OCI-LY1 (cell line): ENCODE measurements around the gene PXT1.

Experiments
- H2AFZ ChIP-seq: fragments of 200-600 bp; sonication (generic), shearing (Covaris generic); 2 replicates; pipeline ENCODE4 v1.6.0; 2014; ENCODE audit warnings: antibody characterized with exemption, mild to moderate bottlenecking, low read length
- H3F3A ChIP-seq: fragments of 200-600 bp; sonication (generic), shearing (Covaris generic); 2 replicates; pipeline ENCODE4 v1.6.0; 2014; ENCODE audit warnings: mild to moderate bottlenecking, antibody characterized with exemption, low read length, moderate library complexity; ENCODE audit not compliant: insufficient read depth
- H3K27ac ChIP-seq: fragments of 200-600 bp; sonication (generic); 2 replicates; pipeline ENCODE4 v1.5.1; 2014; ENCODE audit warnings: low read length, mixed run types, mild to moderate bottlenecking, low read depth; ENCODE audit not compliant: poor library complexity, severe bottlenecking
- H3K27me3 ChIP-seq: fragments of 200-600 bp; sonication (generic); 2 replicates; pipeline ENCODE4 v1.6.0; 2014; ENCODE audit warnings: antibody characterized with exemption, mild to moderate bottlenecking, low read length, moderate library complexity; ENCODE audit not compliant: insufficient read depth
- H3K36me3 ChIP-seq: fragments of 200-600 bp; sonication (generic); 2 replicates; pipeline ENCODE4 v1.6.1; 2014; ENCODE audit warnings: mild to moderate bottlenecking, antibody characterized with exemption, low read length, moderate library complexity, mixed read lengths; ENCODE audit not compliant: insufficient read depth
- H3K4me1 ChIP-seq: fragments of 200-600 bp; sonication (generic); 2 replicates; pipeline ENCODE4 v1.5.1; 2014; ENCODE audit warnings: mild to moderate bottlenecking, low read length, moderate library complexity; ENCODE audit not compliant: insufficient read depth, severe bottlenecking
- H3K4me2 ChIP-seq: fragments of 200-600 bp; sonication (generic), shearing (Covaris generic); 2 replicates; pipeline ENCODE4 v1.6.1; 2014; ENCODE audit warnings: low read length
- H3K4me3 ChIP-seq: fragments of 200-600 bp; sonication (generic); 2 replicates; pipeline ENCODE4 v1.5.1; 2014; ENCODE audit warnings: low read length, low read depth, mild to moderate bottlenecking, mixed read lengths; ENCODE audit not compliant: poor library complexity, severe bottlenecking
- H3K79me2 ChIP-seq: fragments of 200-600 bp; shearing (Covaris generic); 2 replicates; pipeline ENCODE4 v1.6.1; 2016; ENCODE audit warnings: mixed run types, low read length, mixed read lengths; ENCODE audit not compliant: insufficient read depth
- H3K9ac ChIP-seq: fragments of 200-600 bp; sonication (generic), shearing (Covaris generic); 2 replicates; pipeline ENCODE4 v1.6.1; 2014; ENCODE audit warnings: mild to moderate bottlenecking, low read length, mixed read lengths
- H3K9me2 ChIP-seq: fragments of 200-600 bp; sonication (generic), shearing (Covaris generic); 2 replicates; pipeline ENCODE4 v1.6.1; 2014; ENCODE audit warnings: low read depth, mild to moderate bottlenecking, low read length, mixed read lengths
- H3K9me3 ChIP-seq: fragments of 200-600 bp; shearing (Covaris generic); 2 replicates; pipeline ENCODE4 v1.6.1; 2014; ENCODE audit warnings: low read length, mixed read lengths
- H4K20me1 ChIP-seq: fragments of 200-600 bp; sonication (generic), shearing (Covaris generic); 2 replicates; pipeline ENCODE4 v1.6.0; 2016; ENCODE audit warnings: mild to moderate bottlenecking, low read length; ENCODE audit not compliant: insufficient read depth
- EZH2 ChIP-seq: fragments of 200-600 bp; sonication (generic), shearing (Covaris generic); IDR thresholded peaks from 2 replicates; pipeline ENCODE4 v1.8.0; 2017; ENCODE audit warnings: borderline replicate concordance, mixed run types, mild to moderate bottlenecking, antibody characterized with exemption, low read length, moderate library complexity, mixed read lengths
- TF ChIP-seq, protein P1 (sequence below): fragments of 200-600 bp; sonication (generic), shearing (Covaris generic); IDR thresholded peaks from 2 replicates; pipeline ENCODE4 v1.5.1; 2017; ENCODE audit warnings: mild to moderate bottlenecking, antibody characterized with exemption, low read length, moderate library complexity, mixed read lengths

PXT1 gene

DNA sequence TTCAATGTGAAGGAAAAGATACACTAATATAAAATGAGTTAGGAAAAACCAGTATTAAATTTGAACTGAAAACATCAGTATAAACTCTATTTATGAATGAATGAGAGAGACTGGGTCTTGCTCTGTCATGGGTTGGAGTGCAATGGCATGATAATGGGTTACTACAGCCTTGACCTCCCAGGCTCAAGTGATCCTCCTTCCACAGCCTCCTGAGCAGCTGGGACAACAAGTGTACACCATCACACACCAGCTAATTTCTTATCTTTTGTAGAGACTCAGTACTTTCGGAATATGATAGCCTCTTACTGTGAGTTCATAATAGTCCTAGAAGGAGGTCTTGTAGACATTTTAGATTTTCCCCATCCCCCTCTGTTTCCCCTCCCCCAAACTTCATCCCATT lies 21.6 kb upstream of the PXT1 start:
- H3F3A ChIP-seq: no peaks in the 10 kb centered on the region
- no peak overlapping the region for H3K4me2 ChIP-seq

DNA sequence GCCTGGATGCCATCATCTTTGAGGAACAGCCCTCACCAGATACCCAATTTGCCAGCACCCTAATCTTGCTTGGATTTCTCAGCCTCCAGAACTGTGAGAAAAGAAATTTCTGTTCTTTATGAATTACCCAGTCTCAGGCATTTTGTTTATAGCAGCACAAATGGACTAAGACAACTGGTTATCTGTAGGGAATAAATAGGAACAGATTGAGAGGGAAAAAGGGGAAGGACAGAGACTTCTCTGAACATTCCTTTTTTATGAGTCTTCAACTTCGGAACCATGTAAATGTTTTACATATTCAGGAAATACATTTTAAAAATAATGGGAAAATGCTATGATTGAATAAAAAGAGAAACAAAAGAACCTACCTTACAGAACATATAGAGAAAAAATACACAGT lies 21.0 kb upstream of the PXT1 start:
- Histone ChIP-seq H3F3A (no peaks in the 10 kb centered on the region), H4K20me1 (no peaks in the 10 kb centered on the region), H3K27ac (no peak overlapping the region), H3K9ac (no peak overlapping the region), H3K9me3 (no peaks in the 10 kb centered on the region), H3K79me2 (peaks cover 88% of the 10 kb centered on the region), H3K27me3 (no peaks in the 10 kb centered on the region), H2AFZ (no peak overlapping the region), H3K36me3 (peaks cover 13% of the 10 kb centered on the region), H3K4me2 (no peak overlapping the region), H3K9me2 (no peaks in the 10 kb centered on the region), H3K4me1 (peaks cover 7% of the 10 kb centered on the region), H3K4me3 (no peak overlapping the region)
- TF ChIP-seq, protein P1, sequence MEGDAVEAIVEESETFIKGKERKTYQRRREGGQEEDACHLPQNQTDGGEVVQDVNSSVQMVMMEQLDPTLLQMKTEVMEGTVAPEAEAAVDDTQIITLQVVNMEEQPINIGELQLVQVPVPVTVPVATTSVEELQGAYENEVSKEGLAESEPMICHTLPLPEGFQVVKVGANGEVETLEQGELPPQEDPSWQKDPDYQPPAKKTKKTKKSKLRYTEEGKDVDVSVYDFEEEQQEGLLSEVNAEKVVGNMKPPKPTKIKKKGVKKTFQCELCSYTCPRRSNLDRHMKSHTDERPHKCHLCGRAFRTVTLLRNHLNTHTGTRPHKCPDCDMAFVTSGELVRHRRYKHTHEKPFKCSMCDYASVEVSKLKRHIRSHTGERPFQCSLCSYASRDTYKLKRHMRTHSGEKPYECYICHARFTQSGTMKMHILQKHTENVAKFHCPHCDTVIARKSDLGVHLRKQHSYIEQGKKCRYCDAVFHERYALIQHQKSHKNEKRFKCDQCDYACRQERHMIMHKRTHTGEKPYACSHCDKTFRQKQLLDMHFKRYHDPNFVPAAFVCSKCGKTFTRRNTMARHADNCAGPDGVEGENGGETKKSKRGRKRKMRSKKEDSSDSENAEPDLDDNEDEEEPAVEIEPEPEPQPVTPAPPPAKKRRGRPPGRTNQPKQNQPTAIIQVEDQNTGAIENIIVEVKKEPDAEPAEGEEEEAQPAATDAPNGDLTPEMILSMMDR: no peak
- no peak for TF ChIP-seq EZH2

More for the DNA sequence above, 21.6 kb upstream of the PXT1 start:
- peaks cover 89% of the 10 kb centered on the region for H3K79me2 ChIP-seq
- no peaks in the 10 kb centered on the region for H3K9me2 ChIP-seq
- H3K27ac ChIP-seq: no peak overlapping the region
- H3K4me1 ChIP-seq: peaks cover 12% of the 10 kb centered on the region
- peaks cover 13% of the 10 kb centered on the region for H3K36me3 ChIP-seq
- no peak overlapping the region for H3K4me3 ChIP-seq
- H3K27me3 ChIP-seq: no peaks in the 10 kb centered on the region
- no peak for TF ChIP-seq EZH2
- TF ChIP-seq, protein P1: no peak
- no peaks in the 10 kb centered on the region for H3K9me3 ChIP-seq
- no peak overlapping the region for H3K9ac ChIP-seq
- no peaks in the 10 kb centered on the region for H4K20me1 ChIP-seq
- H2AFZ ChIP-seq: no peak overlapping the region

DNA sequence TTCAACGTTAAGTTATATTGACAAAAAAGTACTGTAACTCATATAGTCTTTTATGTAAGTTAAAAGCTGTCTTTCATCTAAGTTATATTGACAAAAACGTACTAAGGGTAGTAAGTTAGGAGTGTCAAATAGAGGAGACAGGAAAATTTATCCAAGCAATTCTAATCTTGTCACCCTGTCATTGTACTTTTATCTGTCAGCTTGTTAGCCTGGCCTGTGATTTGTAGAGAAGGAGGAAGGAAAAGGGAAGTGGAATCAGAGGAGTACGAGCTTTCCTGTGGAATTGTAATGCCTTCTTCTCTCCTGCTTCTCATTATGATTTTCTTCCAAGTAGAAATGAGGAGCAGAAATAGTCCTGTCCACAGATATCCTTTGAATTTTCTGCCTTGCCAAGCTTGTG lies 19.0 kb upstream of the PXT1 start:
- Histone ChIP-seq H3F3A (no peaks in the 10 kb centered on the region), H3K9me2 (no peaks in the 10 kb centered on the region), H3K36me3 (peaks cover 16% of the 10 kb centered on the region), H4K20me1 (no peaks in the 10 kb centered on the region), H3K4me3 (no peak overlapping the region), H3K4me2 (no peak overlapping the region), H3K79me2 (peaks cover 89% of the 10 kb centered on the region), H2AFZ (no peak overlapping the region), H3K27ac (no peak overlapping the region), H3K9ac (no peak overlapping the region), H3K9me3 (no peaks in the 10 kb centered on the region), H3K27me3 (no peaks in the 10 kb centered on the region), H3K4me1 (no peaks in the 10 kb centered on the region)
- TF ChIP-seq, protein P1: no peak
- no peak for TF ChIP-seq EZH2
